Hepatocyte (in vitro differentiated cells): ENCODE measurements around the gene RNF168. TPM values are rescaled to one million over a fixed set of nuclear protein-coding genes. Genes with fewer than 3 reads are reported as not detected.
"Not testable (repeated sequence)": the region's sequence is repeated elsewhere in the genome, so short reads cannot be mapped to it uniquely, and the experiment has no call there.

Experiments used
- DNase-seq: peaks from one replicate; pipeline ENCODE4 v3.0.0-alpha.2; 2016; ENCODE audit warnings: low spot score
- H2AFZ ChIP-seq: fragments of 200-600 bp; sonication (generic); 2 replicates; pipeline ENCODE4 v1.6.0; 2016; ENCODE audit warnings: antibody characterized with exemption, mild to moderate bottlenecking
- H3K27ac ChIP-seq: fragments of 200-600 bp; sonication (generic); 2 replicates; pipeline ENCODE4 v1.5.1; 2016; ENCODE audit warnings: mild to moderate bottlenecking
- H3K27me3 ChIP-seq: fragments of 200-600 bp; sonication (generic); 2 replicates; pipeline ENCODE4 v1.6.1; 2016
- H3K36me3 ChIP-seq: fragments of 200-600 bp; sonication (generic); replicated peaks from 2 replicates; pipeline ENCODE4 v1.5.1; 2016; ENCODE audit warnings: low read depth; ENCODE audit not compliant: insufficient read depth
- H3K4me1 ChIP-seq: fragments of 200-600 bp; sonication (generic); 2 replicates; pipeline ENCODE4 v1.5.1; 2016; ENCODE audit warnings: mild to moderate bottlenecking, moderate library complexity; ENCODE audit not compliant: insufficient read depth
- H3K4me2 ChIP-seq: fragments of 200-600 bp; sonication (generic); 2 replicates; pipeline ENCODE4 v1.6.0; 2016
- H3K4me3 ChIP-seq: fragments of 200-600 bp; sonication (generic); 2 replicates; pipeline ENCODE4 v1.5.1; 2016; ENCODE audit warnings: mild to moderate bottlenecking
- H3K79me2 ChIP-seq: fragments of 200-600 bp; sonication (generic); 2 replicates; pipeline ENCODE4 v1.6.0; 2017; ENCODE audit warnings: mild to moderate bottlenecking
- H3K9me2 ChIP-seq: fragments of 200-600 bp; sonication (generic); replicated peaks from 2 replicates; pipeline ENCODE4 v1.6.0; 2017; ENCODE audit warnings: mild to moderate bottlenecking; ENCODE audit not compliant: insufficient read depth
- H3K9me3 ChIP-seq: fragments of 200-600 bp; sonication (generic); 2 replicates; pipeline ENCODE4 v1.5.1; 2016; ENCODE audit warnings: low read depth, mild to moderate bottlenecking
- H4K20me1 ChIP-seq: fragments of 200-600 bp; sonication (generic); 2 replicates; pipeline ENCODE4 v1.6.0; 2016; ENCODE audit warnings: mild to moderate bottlenecking; ENCODE audit not compliant: insufficient read depth, poor library complexity, severe bottlenecking
- CTCF ChIP-seq: fragments of 200-600 bp; sonication (generic); IDR thresholded peaks from 2 replicates; pipeline ENCODE4 v1.5.1; 2016; ENCODE audit warnings: antibody characterized with exemption, mild to moderate bottlenecking; ENCODE audit not compliant: poor library complexity
- EZH2 ChIP-seq: fragments of 200-600 bp; sonication (generic); IDR thresholded peaks from 2 replicates; pipeline ENCODE4 v1.6.1; 2016; ENCODE audit warnings: antibody characterized with exemption, mild to moderate bottlenecking, borderline replicate concordance
- EZH2phosphoT487 ChIP-seq: fragments of 200-600 bp; sonication (generic); IDR thresholded peaks from one replicate; pipeline ENCODE4 v1.6.1; 2018; ENCODE audit warnings: antibody characterized with exemption, mild to moderate bottlenecking, low read depth, moderate library complexity; ENCODE audit not compliant: unreplicated experiment, severe bottlenecking
- WGBS: methylation state at CpG from one replicate; pipeline ENCODE4 v1.1.6; 2016; ENCODE audit warnings: low lambda C conversion rate; ENCODE audit errors: missing lambda C conversion rate; 5-methylcytosine and 5-hydroxymethylcytosine counted together
- polyA plus RNA-seq: library from polyadenylated mRNA; unstranded; fragments of >200 nt; fragmentation: Nextera tagmentation; extraction: Ambion mirVana; gene quantifications from 2 replicates; pipeline ENCODE4 v1.2.1, GENCODE V29; 2016
- total RNA-seq: library from RNA; depleted of rRNA; stranded (reverse); fragments of >200 nt; gene quantifications from 2 replicates; pipeline ENCODE4 v1.2.3, GENCODE V29; 2014

Gene RNF168
- total and polyA plus RNA-seq, 2 experiments from 2014 or later = 5.3 to 13.5 TPM

GRCh38 chr3:196523841-196524240 lies 20.3 kb upstream of the RNF168 start:
- Histone ChIP-seq H3K9me2 (no peaks in the 10 kb centered on the region), H3K36me3 (no peaks in the 10 kb centered on the region), H3K79me2 (no peaks in the 10 kb centered on the region), H3K4me2 (no peak overlapping the region), H3K27ac (no peak overlapping the region), H3K4me3 (no peak overlapping the region), H3K27me3 (no peaks in the 10 kb centered on the region), H4K20me1 (no peaks in the 10 kb centered on the region), H2AFZ (no peak overlapping the region), H3K9me3 (no peaks in the 10 kb centered on the region), H3K4me1 (no peaks in the 10 kb centered on the region)
- 98% methylated on average over 4 of the region's 4 CpGs for WGBS
- TF ChIP-seq EZH2phosphoT487 = no peak
- no peak for TF ChIP-seq CTCF
- no peak for TF ChIP-seq EZH2
- DNase-seq = no peak

GRCh38 chr3:196521291-196521690 lies 17.7 kb upstream of the RNF168 start:
- H3K27me3 ChIP-seq, H4K20me1 ChIP-seq, DNase-seq, H3K36me3 ChIP-seq, H2AFZ ChIP-seq, H3K4me3 ChIP-seq, H3K4me2 ChIP-seq, H3K9me2 ChIP-seq, H3K4me1 ChIP-seq, H3K9me3 ChIP-seq, H3K27ac ChIP-seq, H3K79me2 ChIP-seq: not testable (repeated sequence)
- WGBS = 88% methylated on average over 12 of the region's 12 CpGs

- 80% methylated on average over 5 of the region's 5 CpGs for WGBS
- H3K27me3 ChIP-seq = no peaks in the 10 kb centered on the region
- no peaks in the 10 kb centered on the region for H3K79me2 ChIP-seq
- no peak overlapping the region for H3K4me3 ChIP-seq
- H2AFZ ChIP-seq = no peak overlapping the region
- no peaks in the 10 kb centered on the region for H3K9me2 ChIP-seq
- H3K27ac ChIP-seq = no peak overlapping the region
- DNase-seq = no peak
- no peaks in the 10 kb centered on the region for H3K9me3 ChIP-seq
- no peak overlapping the region for H3K4me2 ChIP-seq
- H3K4me1 ChIP-seq = no peaks in the 10 kb centered on the region
- no peaks in the 10 kb centered on the region for H4K20me1 ChIP-seq
- TF ChIP-seq EZH2phosphoT487 = no peak
- TF ChIP-seq EZH2 = no peak
- no peak for TF ChIP-seq CTCF
- no peaks in the 10 kb centered on the region for H3K36me3 ChIP-seq
These were observed 16.1 kb upstream of the RNF168 start for GRCh38 chr3:196519718-196520082.

- TF ChIP-seq EZH2 = no peak
- no peak for TF ChIP-seq EZH2phosphoT487
- TF ChIP-seq CTCF = peak; percentile 26
- peak; percentile 46 for DNase-seq
- H3K4me2 ChIP-seq = no peak overlapping the region
- no peaks in the 10 kb centered on the region for H3K79me2 ChIP-seq
- H3K27me3 ChIP-seq = no peaks in the 10 kb centered on the region
- H3K27ac ChIP-seq = no peak overlapping the region
- H3K4me3 ChIP-seq = no peak overlapping the region
- 60% methylated on average over 12 of the region's 12 CpGs for WGBS
- no peaks in the 10 kb centered on the region for H3K36me3 ChIP-seq
- H4K20me1 ChIP-seq = no peaks in the 10 kb centered on the region
- no peaks in the 10 kb centered on the region for H3K9me2 ChIP-seq
- H3K4me1 ChIP-seq = no peaks in the 10 kb centered on the region
- no peaks in the 10 kb centered on the region for H3K9me3 ChIP-seq
- no peak overlapping the region for H2AFZ ChIP-seq
These were observed 15.6 kb upstream of the RNF168 start for GRCh38 chr3:196518966-196519717.
